Activated CD4-positive, alpha-beta T cell treated with anti-CD3 and anti-CD28 coated beads, Interleukin-2, amount 50 U/mL, for 48 hours (primary cell): ENCODE measurements around the gene BRWD1.
"Not testable (repeated sequence)": the region's sequence is repeated elsewhere in the genome, so short reads cannot be mapped to it uniquely, and the experiment has no call there.

Source experiments
- DNase-seq, 2 experiments: peaks; one replicate each; pipeline ENCODE4 v3.0.0-alpha.2; 2020

The BRWD1 gene

DNA sequence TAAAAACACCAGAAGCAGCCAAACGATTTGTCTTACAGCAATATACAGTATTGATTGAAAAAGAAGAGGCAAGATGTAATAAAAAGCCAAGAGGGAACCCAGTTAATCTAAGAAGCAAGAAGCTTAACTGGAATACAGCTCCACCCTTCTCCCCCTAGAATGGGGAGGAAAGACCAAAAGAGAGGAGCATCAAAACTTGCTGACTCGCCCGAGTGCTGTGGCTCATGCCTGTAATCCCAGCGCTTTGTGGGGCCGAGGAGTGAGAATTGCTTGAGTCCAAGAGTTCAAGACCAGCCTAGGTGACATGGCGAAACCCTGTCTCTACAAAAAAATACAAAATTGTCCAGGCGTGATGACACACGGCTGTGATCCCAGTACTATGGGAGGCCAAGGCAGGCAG lies 32.2 kb downstream of the BRWD1 start:
- DNase-seq: no peak

GRCh38 chr21:39269620-39270019 lies 43.8 kb downstream of the BRWD1 start:
- no peak for DNase-seq

DNA sequence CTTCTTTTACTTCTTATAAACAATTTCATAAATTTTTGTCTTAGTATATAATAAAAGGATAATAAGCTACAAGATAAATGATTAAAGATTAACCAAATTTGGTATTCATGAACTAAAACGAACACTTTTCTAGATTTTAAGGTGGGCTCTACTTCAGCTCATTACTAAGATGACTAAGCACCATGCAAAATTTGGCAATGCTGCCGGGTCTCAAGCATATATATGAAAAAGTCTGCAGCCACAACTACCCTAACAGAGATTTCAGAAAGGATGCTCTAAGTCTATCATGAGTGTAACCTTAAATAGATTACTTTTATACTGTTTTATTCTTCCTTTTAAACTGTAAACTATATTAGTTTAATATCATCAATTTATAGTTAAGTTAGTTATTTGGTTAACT lies 47.8 kb downstream of the BRWD1 start:
- DNase-seq: no peak

- DNase-seq: no peak
Measured at GRCh38 chr21:39263372-39263771, 50.1 kb downstream of the BRWD1 start.

DNA sequence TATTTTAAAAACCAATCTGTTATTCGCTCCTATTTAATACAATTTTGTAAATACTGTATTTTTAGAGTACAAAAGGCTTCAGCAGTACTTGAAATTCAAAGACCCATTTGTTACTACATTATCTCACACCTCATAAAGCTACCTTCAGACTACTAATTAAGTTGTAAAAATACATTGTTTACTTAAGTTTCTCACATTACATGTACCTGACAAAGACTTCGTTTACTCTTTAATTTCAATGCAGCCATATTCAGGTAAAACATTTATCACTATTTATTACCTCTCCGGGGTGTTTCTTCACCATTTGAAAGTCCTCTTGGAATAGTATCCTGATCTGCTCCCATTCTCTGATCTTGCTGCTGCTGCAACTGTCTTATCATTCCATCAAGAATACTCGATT lies 55.2 kb downstream of the BRWD1 start:
- DNase-seq: no peak

DNA sequence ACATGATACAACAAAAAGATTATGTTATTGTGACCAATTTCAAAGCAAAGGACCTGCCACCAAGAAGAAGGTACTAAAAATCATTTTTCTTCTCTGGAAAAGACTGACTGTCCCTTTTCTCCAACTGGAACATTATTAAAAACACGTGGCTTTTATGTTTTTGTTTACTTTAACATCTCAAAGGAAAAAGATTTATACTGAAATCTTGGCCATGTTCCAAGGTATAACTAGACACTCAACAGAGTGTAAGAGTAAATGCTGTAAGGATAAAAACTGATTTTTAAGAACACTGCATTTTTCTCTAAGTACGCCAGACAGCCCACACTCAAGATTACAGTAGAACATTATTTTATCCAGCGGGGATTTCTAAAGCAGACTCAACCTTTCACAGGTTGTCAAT lies 62.1 kb downstream of the BRWD1 start:
- no peak for DNase-seq

DNA sequence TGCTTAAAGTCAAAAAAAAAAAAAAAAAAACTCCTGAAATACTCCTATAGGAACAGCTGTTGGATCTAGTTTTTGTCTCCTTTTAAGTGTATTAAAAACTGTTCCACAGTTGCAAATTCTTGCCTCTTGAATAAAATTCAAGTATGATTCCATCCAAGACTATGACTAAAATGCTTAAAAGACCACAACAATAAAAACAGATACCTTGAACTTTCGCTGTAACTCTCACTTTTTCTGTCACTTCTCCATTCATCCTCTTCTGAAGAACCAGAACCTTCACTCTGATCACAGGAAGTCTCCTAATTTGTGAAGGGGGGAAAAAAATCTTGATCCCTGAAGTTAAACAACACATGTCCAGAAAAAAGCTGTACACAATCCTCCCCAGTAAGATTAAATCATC lies 75.2 kb downstream of the BRWD1 start:
- DNase-seq: no peak

DNA sequence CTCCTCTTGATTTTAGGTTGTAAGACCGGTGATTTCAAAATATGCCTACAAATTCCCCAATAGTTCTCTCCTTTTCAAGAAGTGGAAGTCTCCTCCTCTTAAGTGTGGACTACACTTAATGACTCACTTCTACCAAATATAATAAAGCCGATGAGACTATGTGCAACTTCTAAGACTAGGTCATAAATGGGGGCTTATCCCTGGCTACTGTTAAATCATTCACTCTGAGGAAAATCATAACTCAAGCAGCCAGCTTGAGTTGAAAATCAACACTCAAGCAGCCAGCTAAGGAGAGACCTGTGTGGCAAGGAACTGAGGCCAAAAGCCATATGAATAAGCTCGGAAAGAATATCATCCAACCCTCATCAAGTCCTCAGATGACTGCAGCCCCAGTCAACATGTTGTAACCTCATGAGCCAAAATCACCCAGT lies 80.6 kb downstream of the BRWD1 start:
- no peak for DNase-seq

- DNase-seq: no peak
Measured at GRCh38 chr21:39224930-39225329, 88.5 kb downstream of the BRWD1 start.

DNA sequence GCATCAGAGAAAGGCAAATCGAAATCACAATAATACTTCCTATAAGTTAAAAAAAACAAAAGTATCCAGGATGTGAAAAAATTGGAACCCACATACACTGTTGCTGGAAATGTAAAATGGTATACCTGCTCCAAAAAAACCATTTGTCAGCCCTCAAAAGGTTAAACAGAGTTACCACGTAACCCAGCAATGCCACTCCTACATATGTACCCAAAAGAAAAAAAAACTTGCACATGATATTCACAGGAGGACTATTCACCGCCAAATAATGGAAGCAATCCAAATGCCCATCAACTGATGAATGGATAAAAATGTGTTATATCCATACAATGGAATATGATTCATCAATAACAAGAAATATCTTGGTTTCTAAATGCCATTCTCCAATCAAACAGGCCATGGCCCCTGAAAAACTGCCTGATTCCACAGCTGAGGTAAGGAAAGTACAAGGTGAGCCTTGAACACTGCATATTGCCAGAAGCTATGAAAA lies 91.4 kb downstream of the BRWD1 start:
- DNase-seq: no peak

GRCh38 chr21:39221282-39221996 lies 92.0 kb downstream of the BRWD1 start:
- DNase-seq: no peak

- DNase-seq: not testable (repeated sequence)
Measured at GRCh38 chr21:39220875-39221274, 92.6 kb downstream of the BRWD1 start.

- DNase-seq: no peak
Measured at GRCh38 chr21:39220150-39220549, 93.3 kb downstream of the BRWD1 start.

DNA sequence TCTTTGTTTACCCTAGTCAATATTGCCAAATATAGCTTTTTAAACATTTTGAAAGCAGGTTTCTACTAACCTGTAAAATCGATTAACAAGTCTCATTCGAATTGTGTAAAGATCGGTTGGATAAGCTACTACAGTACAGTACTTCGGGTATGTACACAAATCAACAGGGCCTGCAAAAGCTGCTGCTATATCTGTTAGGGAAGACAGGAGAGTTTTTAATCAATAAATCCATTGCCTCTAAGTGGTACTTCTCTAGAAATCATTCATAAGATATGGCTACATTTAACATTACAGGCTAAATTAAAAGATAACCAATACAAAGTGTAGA lies 95.4 kb downstream of the BRWD1 start:
- no peak for DNase-seq

DNA sequence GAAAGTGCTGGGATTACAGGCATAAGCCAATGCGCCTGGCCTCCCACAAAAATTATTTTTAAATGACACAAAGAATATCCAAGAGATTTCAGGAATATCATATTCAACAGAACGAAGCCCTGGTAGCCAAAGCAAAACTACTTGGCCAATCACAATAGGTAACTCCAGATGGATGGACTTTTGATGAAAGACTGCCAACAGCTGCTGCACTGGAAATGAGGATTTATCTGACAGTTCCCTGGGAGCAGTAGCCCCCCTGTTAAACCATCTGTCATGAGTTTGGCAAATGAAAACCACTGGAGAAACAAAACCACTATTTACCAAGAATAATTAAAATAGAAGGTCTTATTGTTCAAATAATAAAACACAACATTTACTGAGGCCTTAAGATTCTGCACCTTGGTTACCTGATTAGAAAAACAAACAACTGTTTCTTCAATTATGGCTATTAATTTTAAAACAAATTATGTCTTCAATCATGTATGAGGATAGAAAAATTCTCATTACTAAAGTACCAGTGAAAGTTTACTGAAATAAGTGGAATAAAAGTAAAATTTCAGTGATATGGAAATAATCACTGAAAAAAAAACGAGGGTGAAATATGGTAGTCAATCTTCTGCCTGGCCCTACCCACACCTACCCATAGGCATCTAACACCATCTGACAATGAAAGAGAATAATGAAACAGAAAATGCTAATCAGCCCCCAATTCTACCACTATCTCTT lies 95.9 kb downstream of the BRWD1 start:
- DNase-seq: no peak

GRCh38 chr21:39216290-39216689 lies 97.1 kb downstream of the BRWD1 start:
- no peak for DNase-seq

DNA sequence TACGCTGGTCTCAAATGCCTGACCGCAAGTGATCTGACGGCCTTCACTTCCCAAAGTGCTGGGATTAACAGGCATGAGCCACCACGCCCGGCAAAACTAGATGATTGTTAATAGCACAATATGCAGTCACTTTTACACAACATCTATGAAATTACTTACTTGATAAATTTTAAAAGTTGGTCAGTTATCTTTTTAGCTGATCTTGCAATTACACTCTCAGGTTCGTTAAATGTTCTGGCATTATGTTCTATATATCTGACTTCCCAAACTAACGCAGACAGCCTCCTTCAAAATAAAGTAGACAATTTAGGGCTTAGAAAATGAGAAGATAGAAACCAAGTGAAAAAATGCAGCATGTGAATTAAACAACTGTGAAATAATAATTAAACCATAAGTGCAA lies 98.4 kb downstream of the BRWD1 start:
- DNase-seq: no peak

- DNase-seq: no peak
Measured at GRCh38 chr21:39209334-39209688, 104.1 kb downstream of the BRWD1 start.

DNA sequence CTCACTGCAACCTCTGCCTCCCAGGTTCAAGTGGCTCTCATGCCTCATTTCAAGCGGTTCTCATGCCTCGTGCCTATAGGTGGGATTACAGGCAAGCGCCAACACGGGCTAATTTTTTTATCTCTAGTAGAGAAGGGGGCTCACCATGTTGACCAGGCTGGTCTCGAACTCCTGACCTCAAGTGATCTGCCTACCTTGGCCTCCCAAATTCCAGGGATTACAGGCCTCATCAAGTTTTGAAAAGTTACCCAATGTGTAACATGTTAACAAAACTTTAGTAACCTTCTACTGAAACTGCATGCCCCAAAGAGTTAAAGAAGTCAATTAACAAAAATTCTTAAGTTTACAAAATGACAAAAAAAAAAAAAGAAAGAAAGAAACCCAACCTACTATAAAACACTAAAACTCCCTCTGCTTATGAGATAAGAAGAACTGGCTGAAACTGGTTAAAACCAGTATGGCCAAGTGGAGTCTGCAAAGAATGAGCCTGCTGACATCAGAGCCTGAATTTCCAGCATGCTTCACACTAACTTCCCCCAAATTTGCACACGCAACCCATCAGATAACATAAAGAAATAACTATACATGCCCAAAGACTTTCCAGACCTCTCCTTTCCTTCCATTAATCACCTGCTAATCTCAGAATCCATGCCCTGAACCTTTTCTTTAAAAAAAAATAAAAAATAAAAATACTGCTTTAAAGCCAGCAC lies 104.7 kb downstream of the BRWD1 start:
- no peak for DNase-seq

DNA sequence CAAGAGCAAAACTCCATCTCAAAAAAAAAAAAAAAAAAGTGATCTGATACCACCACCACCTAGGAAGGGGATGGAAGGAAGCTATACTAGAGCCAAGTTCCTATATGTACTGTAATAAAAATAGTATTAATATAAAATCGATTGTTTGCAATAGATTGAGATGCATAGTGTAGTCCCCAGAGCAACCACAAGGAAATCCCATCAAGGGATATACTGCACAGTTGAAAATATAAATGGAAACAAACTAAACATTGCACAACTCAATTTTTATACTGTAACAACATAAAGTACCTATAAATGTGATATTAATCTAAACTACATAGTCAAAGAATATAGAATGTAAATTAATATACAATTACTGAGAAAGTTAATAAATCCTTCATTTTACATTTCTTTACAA lies 109.3 kb downstream of the BRWD1 start:
- DNase-seq: no peak

DNA sequence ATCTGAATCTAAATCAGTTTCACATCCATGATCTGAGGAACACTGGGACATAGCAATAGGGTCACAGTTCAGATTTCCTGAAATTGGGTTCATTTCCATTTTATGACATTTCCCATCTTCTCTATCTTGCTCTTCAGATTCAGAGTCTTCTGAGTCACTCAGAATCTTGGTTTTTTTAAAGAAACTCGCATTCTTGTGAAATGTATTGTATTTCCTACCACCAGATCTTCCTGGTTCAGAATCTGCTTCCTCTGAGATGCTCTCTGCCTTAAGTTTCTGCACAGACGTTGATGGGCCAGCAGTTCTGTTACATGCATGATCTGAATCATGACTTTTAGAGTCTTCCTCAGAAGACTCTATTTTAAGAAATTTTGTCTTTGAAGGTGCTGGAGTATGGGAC lies 114.6 kb downstream of the BRWD1 start:
- DNase-seq: no peak

- DNase-seq: no peak
Measured at GRCh38 chr21:39197448-39198233, 115.8 kb downstream of the BRWD1 start.

- no peak for DNase-seq
Measured at GRCh38 chr21:39196838-39197237, 116.6 kb downstream of the BRWD1 start.
